Temporal lobe (tissue), 2 donors: ENCODE data around the gene MTOR. TPM values are rescaled to one million over a fixed set of nuclear protein-coding genes. Genes with fewer than 3 reads are reported as not detected.

ENCODE experiments used
- small RNA-seq: library from RNA; depleted of rRNA; stranded (forward); fragments of <200 nt; gene quantifications from one replicate; pipeline ENCODE3, GENCODE V24; 2014; ENCODE audit warnings: low replicate concordance
- total RNA-seq: library from RNA; depleted of rRNA; stranded (reverse); fragments of >200 nt; gene quantifications from one replicate; pipeline ENCODE4 v1.2.3, GENCODE V29; 2014

MTOR gene
- total RNA-seq, 1 donor from 2014 or later = 36.6 TPM

Small RNAs within 50 kb of the gene (small RNA-seq; reads per million reads assigned to genes)
- gene RNU6-291P (not detected), gene RNU6-537P (not detected), gene RPL39P6 (not detected)

Other genes with a start within 250 kb of the MTOR start
- gene TARDBP, start 249.9 kb downstream of the MTOR start, total RNA-seq = 147 TPM
- not detected for gene MASP2, start 215.3 kb downstream of the MTOR start, total RNA-seq
- 35.4 TPM for gene SRM, start 202.5 kb downstream of the MTOR start, total RNA-seq
- 34.9 TPM for gene EXOSC10, start 162.7 kb downstream of the MTOR start, total RNA-seq
- gene ANGPTL7, start 73.2 kb downstream of the MTOR start, total RNA-seq = 0.25 TPM
- gene UBIAD1, start 10.6 kb upstream of the MTOR start, total RNA-seq = 13.3 TPM
- 21.9 TPM for gene DISP3, start 216.6 kb upstream of the MTOR start, total RNA-seq